GM10248 (cell line): ENCODE results near the gene AMPH.

Experiments
- CTCF ChIA-PET: fragments of 300-600 bp; sonication (Branson Sonifier 250); formaldehyde crosslinking; extraction: SDS; loops from one replicate; lab custom pipeline; 2021; ENCODE audit warnings: antibody characterized with exemption; lab: Yijun Ruan, JAX
- POLR2A ChIA-PET: fragments of 350-650 bp; sonication (Branson Sonifier 250); formaldehyde crosslinking; extraction: SDS; loops from one replicate; lab custom pipeline; 2020; ENCODE audit warnings: antibody characterized with exemption; lab: Yijun Ruan, JAX
- DNase-seq: peaks from one replicate; pipeline ENCODE4 v3.0.0; 2012; ENCODE audit errors: extremely low spot score
- CTCF ChIP-seq: IDR thresholded peaks from 2 replicates; pipeline ENCODE4 v1.5.1; 2012; ENCODE audit warnings: mild to moderate bottlenecking, low read depth; ENCODE audit errors: extremely low read depth, missing control alignments, control extremely low read depth

Gene AMPH

GRCh38 chr7:38550836-38551235 is 80.3 kb downstream of the AMPH start:
- ChIA-PET CTCF (no interaction called here), POLR2A (no interaction called here)
- no peak for DNase-seq
- no peak for TF ChIP-seq CTCF

GRCh38 chr7:38548605-38549004 is 82.6 kb downstream of the AMPH start:
- ChIA-PET POLR2A (no interaction called here), CTCF (interaction anchor here (1.6 to 1.7 kb wide), 2 partner anchors 15 to 112 kb away, joined by 3 read pairs; no protein-coding TSS in a partner anchor)
- TF ChIP-seq CTCF: no peak
- no peak for DNase-seq

- DNase-seq: no peak
- no peak for TF ChIP-seq CTCF
- CTCF ChIA-PET: interaction anchor here (1.1 to 1.6 kb wide), 2 partner anchors 9 to 17 kb away, joined by 3 read pairs; no protein-coding TSS in a partner anchor
- POLR2A ChIA-PET: no interaction called here
These were observed 84.4 kb downstream of the AMPH start for GRCh38 chr7:38546763-38547162.

DNA sequence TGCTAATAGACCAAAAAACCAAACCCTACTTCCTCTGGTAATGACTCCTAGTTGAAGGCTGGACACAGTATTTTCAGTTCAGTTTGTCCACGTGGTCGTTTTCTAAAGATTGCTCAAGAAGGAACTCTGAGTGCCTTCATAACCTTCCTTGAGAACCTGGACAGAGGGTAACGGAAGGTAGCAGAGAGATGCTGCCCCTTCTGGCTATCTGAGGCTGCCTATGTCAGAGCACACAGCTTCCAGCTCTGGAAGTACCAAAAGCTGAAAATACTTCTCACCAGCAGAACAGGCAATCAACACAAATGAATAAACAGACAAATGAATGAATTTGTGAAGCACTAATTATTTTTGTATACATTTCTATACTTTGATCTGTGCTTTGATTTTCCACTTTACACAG is 85.2 kb downstream of the AMPH start:
- no peak for TF ChIP-seq CTCF
- DNase-seq: no peak
- ChIA-PET CTCF (interaction anchor here (1.1 kb wide), 1 partner anchor 8 kb away, joined by 3 read pairs; no protein-coding TSS in a partner anchor), POLR2A (no interaction called here)

DNA sequence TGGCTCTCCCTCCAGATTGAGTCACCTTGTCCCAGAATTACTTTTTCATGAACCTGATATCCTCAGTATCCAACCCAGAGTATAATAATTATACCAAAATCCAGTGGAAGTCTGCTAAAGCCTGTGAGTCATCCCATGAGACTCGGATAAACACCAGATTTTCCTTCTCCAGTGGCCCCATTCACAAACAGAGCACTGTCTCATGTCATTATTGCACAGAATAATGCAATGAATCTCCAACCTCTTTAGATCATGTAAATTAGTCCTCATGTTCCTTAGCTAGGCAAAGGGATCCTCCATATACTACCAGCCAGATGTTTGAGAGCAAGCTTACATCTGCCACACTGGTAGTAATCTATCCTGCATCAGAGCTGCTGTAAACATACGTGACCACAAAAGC is 89.0 kb downstream of the AMPH start:
- TF ChIP-seq CTCF: no peak
- ChIA-PET CTCF (no interaction called here), POLR2A (no interaction called here)
- DNase-seq: no peak

DNA sequence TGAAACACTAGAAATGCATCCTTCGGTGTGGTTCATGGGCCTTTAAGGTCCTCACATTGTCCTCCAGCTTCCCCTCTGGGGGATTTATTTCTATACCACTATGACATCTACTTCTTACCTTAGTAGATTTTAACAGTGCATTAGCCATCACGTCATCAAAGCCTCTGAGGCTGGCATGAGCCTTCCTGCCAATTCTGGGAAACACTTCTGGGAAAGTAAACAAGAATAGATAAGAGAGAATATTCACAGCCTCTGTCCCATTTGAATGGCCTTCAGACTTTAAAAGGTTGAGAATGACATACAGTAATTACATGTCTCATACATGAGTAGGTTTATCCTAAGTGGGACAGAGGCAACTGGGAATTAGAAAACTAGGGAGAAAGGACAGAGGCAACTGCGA is 89.7 kb downstream of the AMPH start:
- CTCF ChIA-PET: no interaction called here
- TF ChIP-seq CTCF: no peak
- no peak for DNase-seq
- POLR2A ChIA-PET: no interaction called here
